ENCODE measurements around the gene PRAF2. TPM values are rescaled to one million over a fixed set of nuclear protein-coding genes. Genes with fewer than 3 reads are reported as not detected.

Gene PRAF2
- total RNA-seq, 4 donors from 2014 or later: 2.3 to 9.5 (median 5.9) TPM

DNA sequence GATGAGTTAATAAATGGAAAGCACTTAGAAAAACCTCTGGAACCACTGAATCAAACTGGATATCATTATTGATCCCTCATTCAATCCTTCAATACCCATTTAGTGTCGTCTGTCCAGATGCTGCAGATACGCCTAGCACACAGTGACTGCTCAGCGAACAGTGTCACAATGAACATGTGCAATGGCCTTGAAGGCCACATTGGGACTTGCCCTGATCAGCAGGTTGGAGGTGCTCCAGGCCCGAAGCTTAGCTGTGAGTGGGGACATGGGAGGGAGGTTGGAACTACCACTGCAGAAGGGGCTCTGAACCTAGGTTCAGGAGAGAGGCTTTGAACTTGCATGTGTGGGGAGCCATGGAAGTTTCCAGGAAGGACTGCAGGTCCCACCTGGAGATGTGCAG, 32.5 kb upstream of the PRAF2 start:
- H3K9me3 ChIP-seq: no peaks in the 10 kb centered on the region
- intact Hi-C loops (cut with DNase I): no loop called here
- H3K36me3 ChIP-seq: peaks cover 0 to 11% (median 0%) of the 10 kb centered on the region in 3 donors
- H3K27me3 ChIP-seq: no peaks in the 10 kb centered on the region
- H3K4me1 ChIP-seq: peaks cover 0 to 4% (median 0%) of the 10 kb centered on the region in 3 donors
- WGBS, 2 donors: 88 to 95% methylated on average over 2 to 4 of the region's 4 CpGs
- no peak overlapping the region for H3K4me3 ChIP-seq
- no peak overlapping the region for H3K27ac ChIP-seq
- TF ChIP-seq, protein P1, sequence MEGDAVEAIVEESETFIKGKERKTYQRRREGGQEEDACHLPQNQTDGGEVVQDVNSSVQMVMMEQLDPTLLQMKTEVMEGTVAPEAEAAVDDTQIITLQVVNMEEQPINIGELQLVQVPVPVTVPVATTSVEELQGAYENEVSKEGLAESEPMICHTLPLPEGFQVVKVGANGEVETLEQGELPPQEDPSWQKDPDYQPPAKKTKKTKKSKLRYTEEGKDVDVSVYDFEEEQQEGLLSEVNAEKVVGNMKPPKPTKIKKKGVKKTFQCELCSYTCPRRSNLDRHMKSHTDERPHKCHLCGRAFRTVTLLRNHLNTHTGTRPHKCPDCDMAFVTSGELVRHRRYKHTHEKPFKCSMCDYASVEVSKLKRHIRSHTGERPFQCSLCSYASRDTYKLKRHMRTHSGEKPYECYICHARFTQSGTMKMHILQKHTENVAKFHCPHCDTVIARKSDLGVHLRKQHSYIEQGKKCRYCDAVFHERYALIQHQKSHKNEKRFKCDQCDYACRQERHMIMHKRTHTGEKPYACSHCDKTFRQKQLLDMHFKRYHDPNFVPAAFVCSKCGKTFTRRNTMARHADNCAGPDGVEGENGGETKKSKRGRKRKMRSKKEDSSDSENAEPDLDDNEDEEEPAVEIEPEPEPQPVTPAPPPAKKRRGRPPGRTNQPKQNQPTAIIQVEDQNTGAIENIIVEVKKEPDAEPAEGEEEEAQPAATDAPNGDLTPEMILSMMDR (IDR thresholded peaks at IDR 0.05): no peak
- no peak for TF ChIP-seq POLR2A (IDR thresholded peaks at IDR 0.05)
- no peak for DNase-seq

DNA sequence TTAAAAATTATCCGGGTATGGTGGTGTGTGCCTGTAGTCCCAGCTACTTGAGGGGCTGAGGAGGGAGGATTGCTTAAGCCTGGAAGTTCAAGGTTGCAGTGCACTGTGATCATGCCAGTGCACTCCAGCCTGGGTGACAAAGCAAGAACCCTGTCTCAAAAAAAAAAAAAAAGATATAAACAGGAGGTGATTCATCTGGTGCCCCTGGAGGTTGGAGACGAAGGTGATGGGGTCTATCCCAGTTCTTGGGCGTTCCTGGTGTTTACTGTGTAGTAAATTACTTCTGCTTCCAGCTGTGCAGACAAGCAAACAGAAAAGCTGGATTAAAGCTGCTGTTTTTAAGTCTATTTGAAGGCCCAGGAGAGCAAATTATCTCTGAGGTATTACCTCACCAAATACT, 29.8 kb upstream of the PRAF2 start:
- Histone ChIP-seq H3K27ac (no peak overlapping the region), H3K36me3 (no peaks in the 10 kb centered on the region), H3K4me1 (peaks cover 0 to 14% (median 0%) of the 10 kb centered on the region in 3 donors), H3K4me3 (no peak overlapping the region), H3K27me3 (no peaks in the 10 kb centered on the region), H3K9me3 (no peaks in the 10 kb centered on the region)
- DNase-seq: no peak
- WGBS, 2 donors: 44 to 60% methylated on average over 1 to 3 of the region's 3 CpGs
- intact Hi-C loops (cut with DNase I): no loop called here
- TF ChIP-seq, protein P1 (IDR thresholded peaks at IDR 0.05): no peak
- TF ChIP-seq POLR2A (IDR thresholded peaks at IDR 0.05): no peak

GRCh38 chrX:49102190-49102589, 28.4 kb upstream of the PRAF2 start:
- Histone ChIP-seq H3K27me3 (no peaks in the 10 kb centered on the region), H3K4me3 (no peak overlapping the region), H3K9me3 (no peaks in the 10 kb centered on the region), H3K27ac (no peak overlapping the region), H3K4me1 (peaks cover 0 to 14% (median 0%) of the 10 kb centered on the region in 3 donors), H3K36me3 (no peaks in the 10 kb centered on the region)
- 75 to 89% methylated on average over 7 to 9 of the region's 9 CpGs for WGBS, 2 donors
- no peak for DNase-seq
- TF ChIP-seq POLR2A (IDR thresholded peaks at IDR 0.05): no peak
- TF ChIP-seq, protein P1 (IDR thresholded peaks at IDR 0.05): no peak
- intact Hi-C loops (cut with DNase I): no loop called here

- no CpG with 5 or more reads among the region's 9 CpGs for WGBS, 2 donors
- H3K27ac ChIP-seq: peak overlapping the region; percentile 74 to 89 (median 84)
- no peaks in the 10 kb centered on the region for H3K27me3 ChIP-seq
- H3K4me1 ChIP-seq: peaks cover 0 to 14% (median 0%) of the 10 kb centered on the region in 3 donors
- H3K36me3 ChIP-seq: no peaks in the 10 kb centered on the region
- H3K9me3 ChIP-seq: no peaks in the 10 kb centered on the region
- H3K4me3 ChIP-seq: peak overlapping the region; percentile 45 to 74 (median 56)
- intact Hi-C loops (cut with DNase I): no loop called here
- no peak for DNase-seq
- TF ChIP-seq, protein P1 (IDR thresholded peaks at IDR 0.05): no peak
- no peak for TF ChIP-seq POLR2A (IDR thresholded peaks at IDR 0.05)
Observed at GRCh38 chrX:49101629-49101984, 27.8 kb upstream of the PRAF2 start.

DNA sequence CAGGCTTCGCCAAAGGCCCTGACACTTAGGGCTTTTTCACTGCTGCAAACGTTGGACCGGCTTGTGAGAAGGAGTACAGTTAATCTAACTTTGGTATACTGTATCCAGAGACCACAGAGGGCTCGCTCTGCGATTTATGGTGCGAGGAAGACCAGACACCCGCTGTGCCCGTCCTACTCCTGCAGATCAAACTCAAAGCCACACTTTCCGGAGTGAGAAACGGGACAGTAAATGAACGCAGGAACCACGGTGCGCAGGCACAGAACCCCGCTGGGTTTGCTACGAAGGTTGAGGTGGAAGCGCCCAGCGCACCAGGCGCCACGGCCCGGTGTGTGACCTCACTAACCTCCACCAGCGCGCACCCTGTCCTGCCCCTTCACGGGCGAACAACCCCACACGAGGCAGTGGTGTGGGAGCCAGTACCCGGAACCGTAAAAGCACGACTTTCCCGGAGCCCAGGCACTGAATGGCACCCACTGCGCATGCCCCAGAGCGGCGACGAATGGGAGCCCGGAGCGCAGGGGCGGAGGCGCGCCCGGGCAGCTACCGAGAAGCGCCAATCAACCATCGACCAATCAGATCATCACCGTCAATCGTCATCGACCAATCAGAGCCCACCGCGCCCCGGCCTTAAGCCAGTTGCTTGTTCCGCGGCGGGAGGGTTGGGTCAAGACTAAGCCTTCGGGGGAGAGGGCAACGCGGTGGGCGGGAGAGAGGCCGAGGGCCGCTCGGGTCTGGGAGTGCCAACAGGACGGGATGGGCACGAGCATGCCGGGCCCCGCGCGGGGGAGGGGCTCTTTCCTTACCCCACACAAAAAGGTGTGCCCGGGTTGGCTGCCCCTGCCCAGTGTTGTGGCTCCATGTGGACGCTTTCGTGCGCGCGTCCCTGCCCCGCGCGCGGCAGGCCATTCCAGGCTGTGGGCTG, 27.2 kb upstream of the PRAF2 start:
- Histone ChIP-seq H3K27me3 (no peaks in the 10 kb centered on the region), H3K4me1 (peaks cover 0 to 14% (median 0%) of the 10 kb centered on the region in 3 donors), H3K27ac (peak overlapping the region; percentile 78 to 89 (median 84)), H3K36me3 (no peaks in the 10 kb centered on the region), H3K9me3 (no peaks in the 10 kb centered on the region), H3K4me3 (peak overlapping the region; percentile 45 to 74 (median 56))
- 0 to 45% methylated on average over 2 to 12 of the region's 74 CpGs for WGBS, 2 donors
- intact Hi-C loops (cut with DNase I): no loop called here
- TF ChIP-seq POLR2A (IDR thresholded peaks at IDR 0.05): peak in 3 of 4 donors; percentile 31 to 67 (median 46)
- TF ChIP-seq, protein P1 (IDR thresholded peaks at IDR 0.05): no peak
- peak; percentile 43 for DNase-seq

Measured in esophagus squamous epithelium (tissue), 5 donors.